COLO668 (cell line): ENCODE measurements around the gene MT1X.
"Not testable (repeated sequence)": the region's sequence is repeated elsewhere in the genome, so short reads cannot be mapped to it uniquely, and the experiment has no call there.

Source experiments
- DNase-seq: peaks from one replicate; lab custom pipeline; 2025; ENCODE audit not compliant: unreplicated experiment; lab: John Stamatoyannopoulos, UW

The MT1X gene

DNA sequence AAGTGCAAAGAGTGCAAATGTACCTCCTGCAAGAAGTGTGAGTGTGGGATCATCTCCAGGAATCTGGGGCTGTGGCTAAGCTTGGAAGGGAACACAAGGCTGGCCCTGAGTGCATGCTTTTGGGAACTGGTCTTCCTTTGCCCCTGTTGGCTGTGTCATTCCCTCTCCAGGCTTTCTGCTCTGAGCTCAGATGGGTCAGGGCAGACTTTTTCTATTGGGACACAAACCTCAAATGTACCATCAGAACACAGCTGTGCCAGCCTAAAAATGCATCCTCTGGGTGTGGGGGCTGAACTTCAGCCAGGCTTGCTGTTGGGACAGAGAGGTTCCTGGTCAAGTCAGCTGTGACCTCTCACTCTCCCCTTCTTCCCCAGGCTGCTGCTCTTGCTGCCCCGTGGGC is 29.7 kb upstream of the MT1X start:
- DNase-seq, result no peak

DNA sequence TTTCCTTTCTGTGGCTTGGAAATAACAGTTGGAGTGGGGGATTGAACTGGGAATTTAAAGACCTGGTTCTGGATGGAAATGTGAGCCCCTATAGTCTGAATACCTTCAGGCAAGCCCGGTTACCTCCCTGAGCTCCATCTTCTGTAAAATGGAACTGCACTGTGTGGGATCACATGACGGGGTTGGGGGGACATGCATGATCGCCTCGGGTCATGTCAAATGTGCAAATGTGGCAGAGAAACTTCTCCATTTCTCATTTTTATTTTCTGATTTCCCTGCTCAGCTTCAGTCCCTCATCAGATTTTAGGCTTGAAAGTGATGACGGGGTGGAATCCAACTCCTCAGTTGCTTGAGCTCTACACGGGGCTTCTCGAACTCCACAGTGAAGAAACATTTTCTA is 29.1 kb upstream of the MT1X start:
- no peak for DNase-seq

DNA sequence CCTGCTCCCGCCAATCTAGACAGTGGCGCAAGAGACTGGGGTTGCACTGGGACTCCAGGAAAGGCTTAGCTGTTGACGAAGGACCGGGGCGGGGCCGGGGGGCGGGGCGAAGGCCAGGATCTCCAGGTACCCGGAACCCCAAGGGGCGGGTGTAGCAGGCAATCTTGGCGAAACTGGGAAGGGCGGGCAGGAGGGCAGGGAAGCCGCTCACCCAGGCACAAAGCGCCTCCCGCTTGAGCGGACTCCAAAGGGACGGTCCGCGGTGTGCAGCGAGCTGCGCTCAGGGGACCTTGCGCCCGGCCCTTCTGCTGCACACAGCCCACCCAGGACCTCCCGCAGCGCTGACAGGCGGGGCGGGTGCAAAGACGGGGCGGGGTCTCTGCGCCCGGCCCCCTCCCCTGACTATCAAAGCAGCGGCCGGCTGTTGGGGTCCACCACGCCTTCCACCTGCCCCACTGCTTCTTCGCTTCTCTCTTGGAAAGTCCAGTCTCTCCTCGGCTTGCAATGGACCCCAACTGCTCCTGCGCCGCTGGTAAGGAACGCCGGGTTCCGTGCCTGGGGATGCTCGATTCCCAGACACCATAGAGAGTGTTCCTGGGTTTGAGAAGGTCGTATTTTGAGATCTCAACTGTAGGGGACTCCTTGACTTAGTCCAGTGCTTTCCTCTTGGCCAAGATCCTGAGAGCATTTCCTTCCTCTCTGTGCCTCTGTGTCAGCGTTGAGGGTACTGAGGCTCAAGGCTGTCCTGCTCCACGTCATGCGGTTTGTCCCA is 24.5 kb upstream of the MT1X start, which contains the start of gene MT1F:
MT1F (plus strand) TSS at position 405 of the 772 bp plus-strand sequence; CDS start at position 505, 100 bp downstream.
- peak; percentile 15 for DNase-seq

DNA sequence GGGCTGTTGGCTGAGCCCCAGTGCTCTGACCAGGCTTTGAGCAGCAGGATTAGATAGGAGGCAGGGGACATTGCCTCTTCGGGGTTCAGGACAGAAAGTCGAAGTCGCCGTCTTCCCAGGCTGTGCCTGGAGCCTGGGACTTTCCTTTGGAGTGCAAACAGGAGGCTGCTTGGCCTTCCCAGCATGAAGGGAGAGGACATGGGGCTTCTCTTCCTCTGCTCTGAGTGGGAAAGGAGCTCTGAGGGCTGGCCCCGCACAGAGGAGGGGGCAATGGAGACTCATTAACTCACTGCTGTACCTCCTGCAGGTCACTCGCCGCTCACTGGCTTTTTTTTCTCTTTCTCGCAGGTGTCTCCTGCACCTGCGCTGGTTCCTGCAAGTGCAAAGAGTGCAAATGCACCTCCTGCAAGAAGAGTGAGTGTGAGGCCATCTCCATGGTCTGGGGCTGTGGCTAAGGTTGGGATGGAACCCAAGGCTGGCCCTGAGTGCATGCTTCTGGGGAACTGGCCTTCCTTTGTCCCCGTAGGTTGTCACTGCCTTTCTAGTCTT is 23.9 kb upstream of the MT1X start:
- no peak for DNase-seq

DNA sequence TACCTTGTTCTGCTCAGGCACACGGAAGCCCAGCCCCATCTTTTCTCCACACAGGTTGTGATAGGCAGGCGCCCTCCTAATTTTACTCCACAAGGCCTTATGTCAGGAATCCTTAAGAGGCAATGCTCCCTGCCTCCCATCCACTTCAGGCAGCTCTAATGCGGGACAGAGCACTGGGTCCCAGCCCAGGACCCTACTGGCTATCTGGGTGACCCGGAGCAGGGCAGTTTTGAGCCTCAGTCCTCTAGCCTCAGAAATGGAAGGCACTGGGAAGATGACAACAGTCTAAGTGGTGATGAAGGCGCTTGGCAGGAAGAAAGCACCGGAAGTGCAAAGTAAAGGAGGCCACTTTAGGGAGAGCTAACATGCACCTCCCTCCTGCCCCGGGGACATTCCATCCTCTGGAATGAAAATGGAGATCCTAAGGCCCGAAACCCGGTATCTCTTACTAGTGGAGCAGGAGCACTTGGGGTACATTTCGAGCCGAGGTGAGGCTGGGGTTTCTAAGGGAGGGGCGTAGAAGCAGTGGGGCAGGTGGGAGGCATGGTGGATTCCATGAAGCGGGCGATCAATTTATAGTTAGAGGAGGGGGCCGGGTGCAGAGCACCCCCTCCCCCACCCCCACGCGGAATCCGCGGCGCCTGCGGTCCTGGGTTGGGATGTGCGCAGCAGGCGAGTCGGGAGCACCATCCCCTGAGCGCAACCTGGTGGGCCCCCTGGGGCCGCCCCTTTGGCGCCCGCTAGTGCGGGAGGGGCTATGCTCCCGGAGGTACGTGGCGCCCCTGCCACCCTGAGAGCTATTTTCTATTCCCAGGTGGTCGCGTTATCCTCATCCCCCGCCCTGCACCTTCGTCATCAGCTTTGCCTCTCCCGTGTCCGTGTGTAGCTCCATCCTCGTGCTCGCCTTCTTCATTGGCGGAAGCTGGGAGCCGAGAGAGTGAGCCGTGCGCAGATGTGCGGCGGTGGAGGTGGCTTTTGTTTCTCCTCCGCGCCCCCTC is 19.6 kb upstream of the MT1X start:
- no peak for DNase-seq

DNA sequence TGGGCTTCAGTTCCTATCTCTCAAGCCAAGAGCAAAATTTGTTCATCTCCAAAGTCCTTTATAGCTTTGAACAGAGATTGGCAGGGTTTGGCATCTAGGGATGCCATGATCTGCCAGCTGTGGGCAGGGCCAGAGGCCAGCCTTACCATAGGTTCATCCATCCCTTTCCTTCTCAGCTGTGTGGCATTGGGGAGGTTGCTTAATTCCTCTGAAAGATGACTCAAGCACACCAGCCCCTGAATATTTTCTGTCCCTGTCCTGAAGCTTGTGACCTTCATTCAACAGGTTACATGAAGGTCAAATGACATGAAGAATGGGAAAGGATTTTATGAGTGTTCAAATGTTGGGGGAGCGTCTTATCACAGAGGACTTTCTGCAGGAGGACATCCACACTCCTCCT is 17.8 kb upstream of the MT1X start:
- DNase-seq, result no peak

DNA sequence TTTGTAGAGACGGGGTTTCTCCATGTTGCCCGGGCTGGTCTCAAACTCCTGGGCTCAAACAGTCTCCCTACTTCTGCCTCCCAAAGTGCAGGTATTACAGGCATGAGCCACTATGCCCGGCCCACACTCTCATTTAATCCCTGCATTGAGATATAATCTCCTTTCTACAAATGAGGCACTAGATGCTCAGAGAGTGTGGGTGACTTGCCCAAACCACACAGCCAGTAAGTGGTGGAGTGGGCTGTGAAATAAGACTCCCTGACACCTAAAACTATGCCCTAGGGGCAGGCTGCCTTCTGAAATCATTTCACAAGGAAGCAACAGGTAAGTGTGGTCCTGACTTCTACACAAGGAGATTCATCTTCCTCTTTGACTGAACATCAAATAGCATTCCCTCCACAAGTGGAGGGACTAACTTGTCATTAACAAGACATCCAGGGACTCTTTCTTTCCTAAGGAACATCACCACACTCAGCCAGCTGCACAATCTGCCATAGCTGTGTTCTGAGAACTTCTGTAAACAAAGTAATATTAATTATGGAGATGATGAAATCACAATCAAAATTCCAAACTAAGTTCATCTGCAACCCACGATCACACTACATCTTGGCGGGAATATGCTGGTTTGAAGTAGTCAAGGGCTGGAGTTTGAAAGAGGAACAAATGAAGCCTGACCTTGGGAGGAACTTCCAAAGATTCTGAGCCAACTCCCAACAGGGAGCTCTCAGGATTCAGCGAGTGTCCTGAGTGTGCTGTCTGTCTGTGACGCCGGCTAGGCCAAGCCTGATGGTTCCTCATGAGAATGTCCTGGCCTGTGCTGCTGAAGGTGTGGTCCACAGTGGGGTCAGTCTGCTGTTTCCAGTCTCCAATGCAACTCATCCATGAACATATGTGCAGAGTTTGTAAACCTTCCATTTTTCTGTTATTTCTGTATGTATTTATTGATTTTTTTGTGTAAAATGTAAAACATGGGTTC is 16.7 kb upstream of the MT1X start:
- DNase-seq, result not testable (repeated sequence)

DNA sequence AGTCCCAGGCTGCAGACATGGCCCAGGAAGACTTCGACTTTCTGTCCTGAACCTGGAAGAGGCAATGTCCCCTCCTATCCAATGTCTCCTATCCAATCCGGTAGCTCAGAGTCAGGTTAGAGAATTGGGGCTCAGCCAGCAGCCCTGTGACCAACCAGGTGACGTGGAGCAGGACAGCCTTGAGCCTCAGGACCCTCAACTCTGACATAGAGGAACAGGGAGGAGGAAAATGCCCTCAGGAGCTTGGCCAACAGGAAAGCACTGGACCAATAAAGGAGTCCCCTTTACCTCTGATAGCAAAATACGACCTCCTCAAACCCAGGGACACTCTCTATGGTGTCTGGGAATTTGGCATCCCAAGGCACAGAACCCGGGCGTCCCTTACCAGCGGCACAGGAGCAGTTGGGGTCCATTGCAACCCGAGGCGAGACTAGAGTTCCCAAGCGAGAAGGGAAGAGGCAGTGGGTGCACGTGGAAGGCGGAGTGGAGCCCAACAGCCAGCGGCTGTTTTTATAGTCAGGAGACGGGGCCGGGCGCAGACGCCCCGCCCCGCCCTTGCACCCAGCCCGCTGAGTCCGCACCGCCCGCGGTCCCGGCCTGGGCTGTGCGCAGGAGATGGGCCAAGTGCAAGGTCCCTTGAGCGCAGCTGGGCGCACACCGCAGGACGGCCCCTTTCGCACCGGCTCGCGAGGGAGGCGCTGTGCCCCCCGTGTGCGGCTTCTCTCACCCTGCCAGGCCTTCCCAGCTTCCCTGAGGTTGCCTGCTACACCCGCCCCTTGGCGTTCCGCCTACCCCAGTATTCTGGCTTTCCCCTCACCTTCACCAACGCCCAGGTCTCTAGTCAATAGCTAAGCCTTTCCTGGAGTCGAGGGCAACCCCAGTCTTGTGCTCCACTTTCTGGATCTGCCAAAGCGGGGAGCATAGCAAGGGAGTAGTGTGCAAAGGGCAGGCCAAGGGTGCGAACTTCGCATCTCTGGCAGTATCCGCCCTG is 14.4 kb upstream of the MT1X start, which contains the start of gene MT1G:
MT1G (minus strand) TSS at position 485 of the 991 bp plus-strand sequence; CDS start at position 413, 72 bp downstream.
- DNase-seq, result no peak

DNA sequence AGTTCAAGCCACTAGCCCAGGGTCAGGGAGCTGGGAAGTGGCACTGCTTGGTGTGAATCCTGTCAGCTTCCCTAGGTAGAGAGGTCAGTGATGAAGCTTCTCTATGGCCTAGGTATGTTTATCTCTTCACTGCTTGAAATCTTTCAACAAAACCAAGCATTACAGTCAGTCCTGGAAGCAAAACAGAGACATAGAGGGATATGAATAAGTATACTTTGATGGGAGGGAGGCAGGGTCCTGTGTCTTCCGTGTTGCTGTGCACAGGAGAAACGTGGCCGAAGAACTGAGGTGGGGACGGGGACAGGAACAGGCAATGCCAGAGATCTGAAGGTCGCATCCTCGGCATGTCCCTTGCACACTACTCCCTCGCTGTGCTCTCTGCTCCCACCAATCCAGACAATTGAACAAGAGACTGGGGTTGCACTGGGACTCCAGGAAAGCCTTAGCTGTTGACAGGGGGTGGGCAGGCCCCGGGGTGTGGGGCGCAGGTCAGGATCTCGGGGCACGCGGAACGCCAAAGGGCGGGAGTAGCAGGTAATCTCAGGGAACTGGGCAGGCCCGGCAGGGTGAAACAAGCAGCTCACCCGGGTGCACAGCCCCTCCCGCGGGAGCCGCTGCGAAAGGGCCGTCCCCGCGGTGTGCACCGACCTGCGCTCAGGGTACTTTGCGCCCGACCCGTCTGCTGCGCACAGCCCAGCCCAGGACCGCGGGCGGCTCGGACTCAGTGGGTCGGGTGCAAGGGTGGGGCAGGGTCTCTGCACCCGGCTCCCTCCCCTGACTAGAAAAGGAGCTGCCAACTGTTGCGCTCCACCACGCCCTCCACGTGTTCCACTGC is 13.0 kb upstream of the MT1X start, which contains the start of gene MT1H:
MT1H (plus strand) TSS at position 810 of the 835 bp plus-strand sequence. CDS start 71 bp downstream, outside the sequence.
- DNase-seq, result no peak

DNA sequence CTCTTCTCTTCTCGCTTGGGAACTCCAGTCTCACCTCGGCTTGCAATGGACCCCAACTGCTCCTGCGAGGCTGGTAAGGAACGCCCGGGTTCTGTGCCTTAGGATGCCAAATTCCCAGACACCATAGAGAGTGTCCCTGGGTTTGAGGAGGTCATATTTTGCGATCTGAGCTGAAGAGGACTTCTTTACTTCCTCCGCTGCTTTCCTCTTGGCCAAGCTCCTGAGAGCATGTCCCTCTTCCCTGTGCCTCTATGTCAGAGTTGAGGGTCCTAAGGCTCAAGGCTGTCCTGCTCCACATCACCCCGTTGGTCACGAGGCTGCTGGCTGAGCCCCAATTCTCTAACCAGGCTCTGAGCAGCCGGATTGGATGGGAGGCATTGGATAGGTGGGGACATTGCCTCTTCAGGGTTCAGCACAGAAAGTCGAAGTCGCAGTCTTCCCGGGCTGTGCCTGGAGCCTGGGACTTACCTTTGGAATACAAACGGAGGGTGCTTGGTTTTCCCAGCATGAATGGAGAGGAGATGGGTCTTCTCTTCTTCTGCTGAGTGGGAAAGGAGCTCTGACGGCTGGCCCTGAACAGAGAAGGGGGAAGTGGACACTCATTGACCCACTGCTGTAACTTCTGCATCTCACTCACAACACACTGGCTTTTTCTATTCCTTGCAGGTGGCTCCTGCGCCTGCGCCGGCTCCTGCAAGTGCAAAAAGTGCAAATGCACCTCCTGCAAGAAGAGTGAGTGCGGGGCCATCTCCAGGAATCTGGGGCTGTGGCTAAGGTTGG is 12.2 kb upstream of the MT1X start:
- no peak for DNase-seq

DNA sequence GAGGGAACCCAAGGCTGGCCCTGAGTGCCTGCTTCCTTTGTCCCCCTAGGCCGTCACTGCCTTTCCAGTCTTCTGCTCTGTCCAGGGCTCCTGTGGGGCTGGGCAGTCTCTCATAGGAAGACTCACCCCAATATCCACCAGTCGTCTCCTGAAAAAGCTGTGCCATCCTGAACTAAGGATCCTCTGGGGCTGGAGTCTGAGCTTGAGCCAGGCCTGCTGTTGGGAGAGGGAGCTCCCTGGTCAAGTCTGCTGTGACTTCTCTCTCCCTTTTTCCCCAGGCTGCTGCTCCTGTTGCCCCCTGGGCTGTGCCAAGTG is 11.7 kb upstream of the MT1X start:
- DNase-seq, result no peak

DNA sequence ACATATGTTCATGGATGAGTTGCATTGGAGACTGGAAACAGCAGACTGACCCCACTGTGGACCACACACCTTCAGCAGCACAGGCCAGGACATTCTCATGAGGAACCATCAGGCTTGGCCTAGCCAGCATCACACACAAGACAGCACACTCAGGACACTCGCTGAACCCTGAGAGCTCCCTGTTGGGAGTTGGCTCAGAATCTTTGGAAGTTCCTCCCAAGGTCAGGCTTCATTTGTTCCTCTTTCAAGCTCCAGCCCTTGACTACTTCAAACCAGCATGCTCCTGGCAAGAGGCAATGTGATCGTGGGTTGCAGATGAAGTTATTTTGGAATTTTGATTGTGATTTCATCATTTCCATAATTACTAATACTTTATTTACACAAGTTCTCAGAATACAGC is 10.6 kb upstream of the MT1X start:
- not testable (repeated sequence) for DNase-seq

DNA sequence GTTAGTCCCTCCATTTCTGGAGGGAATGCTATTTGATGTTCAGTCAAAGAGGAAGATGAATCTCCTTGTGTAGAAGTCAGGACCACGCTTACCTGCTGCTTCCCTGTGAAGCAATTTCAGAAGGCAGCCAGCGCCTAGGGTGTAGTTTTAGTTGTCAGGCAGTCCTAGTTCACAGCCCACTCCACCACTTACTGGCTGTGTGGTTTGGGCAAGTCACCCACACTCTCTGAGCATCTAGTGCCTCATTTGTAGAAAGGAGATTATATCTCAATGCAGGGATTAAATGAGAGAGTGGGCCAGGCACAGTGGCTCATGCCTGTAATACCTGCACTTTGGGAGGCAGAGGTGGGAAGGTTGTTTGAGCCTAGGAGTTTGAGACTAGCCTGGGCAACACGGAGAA is 10.1 kb upstream of the MT1X start:
- not testable (repeated sequence) for DNase-seq

DNA sequence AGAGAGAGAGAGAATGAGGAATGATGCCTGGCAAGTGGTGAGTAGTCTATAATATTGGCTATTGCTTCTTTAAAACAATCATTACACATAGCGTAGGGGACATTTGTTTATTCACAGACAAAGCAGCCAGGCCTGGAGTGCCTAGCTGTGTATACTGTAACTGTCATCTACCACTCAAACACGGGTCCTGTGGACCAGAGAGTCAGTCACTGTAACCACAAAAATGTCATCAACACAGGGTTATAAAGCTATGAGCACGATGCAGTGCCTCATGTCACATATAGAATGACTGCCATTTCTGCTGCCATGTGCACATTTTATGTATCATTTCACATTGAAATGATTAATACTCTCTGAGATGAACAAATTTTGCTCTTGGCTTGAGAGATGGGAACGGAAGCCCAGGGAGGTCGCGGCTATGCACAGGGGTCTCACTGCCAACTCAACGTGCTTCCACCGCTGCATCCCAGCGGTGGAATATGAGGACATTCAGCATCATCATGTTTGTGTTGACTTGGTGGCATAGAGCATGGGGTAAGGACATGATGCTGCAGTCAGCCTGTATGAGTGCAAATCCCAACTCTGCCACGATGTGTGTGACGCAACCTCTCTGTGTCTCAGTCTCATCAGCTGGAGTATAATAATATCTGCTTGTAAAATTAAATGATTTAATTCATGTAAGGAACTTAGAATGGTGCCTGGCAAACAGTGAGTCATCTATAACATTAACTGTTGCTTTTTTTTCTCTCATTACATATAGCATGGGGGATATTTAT is 9.3 kb upstream of the MT1X start:
- no peak for DNase-seq

DNA sequence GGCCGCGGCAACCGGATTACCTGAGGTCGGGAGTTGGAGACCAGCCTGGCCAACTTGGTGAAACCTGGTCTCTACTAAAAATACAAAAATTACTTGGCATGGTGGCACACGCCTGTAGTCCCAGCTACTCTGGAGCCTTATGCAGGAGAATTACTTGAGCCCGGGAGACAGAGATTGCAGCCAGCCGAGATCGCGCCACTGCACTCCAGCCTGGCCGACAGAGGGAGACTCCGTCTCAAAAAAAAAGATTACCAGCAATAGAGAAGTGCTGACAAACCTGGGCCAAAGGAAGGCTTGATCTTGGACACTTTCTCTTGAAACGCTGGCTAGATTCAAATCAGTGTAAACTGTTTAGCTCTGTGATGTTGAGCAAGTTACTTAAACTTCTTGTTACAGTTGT is 8.3 kb upstream of the MT1X start:
- DNase-seq, result no peak

DNA sequence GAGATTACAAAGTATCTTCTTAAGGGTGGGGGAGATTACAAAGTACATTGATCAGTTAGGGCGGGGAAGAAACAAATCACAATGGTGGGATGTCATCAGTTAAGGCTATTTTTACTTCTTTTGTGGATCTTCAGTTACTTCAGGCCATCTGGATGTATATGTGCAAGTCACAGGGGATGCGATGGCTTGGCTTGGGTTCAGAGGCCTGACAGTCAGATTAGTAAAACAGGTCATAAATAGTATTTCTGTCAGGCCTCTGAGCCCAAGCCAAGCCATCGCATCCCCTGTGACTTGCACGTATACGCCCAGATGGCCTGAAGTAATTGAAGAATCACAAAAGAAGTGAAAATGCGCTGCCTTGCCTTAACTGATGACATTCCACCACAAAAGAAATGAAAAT is 7.7 kb upstream of the MT1X start:
- not testable (repeated sequence) for DNase-seq
